Chondrocyte (in vitro differentiated cells): ENCODE measurements around the gene TMEM108. TPM values are rescaled to one million over a fixed set of nuclear protein-coding genes. Genes with fewer than 3 reads are reported as not detected.
A peak's percentile ranks its signal among the peaks of the same experiment; 100 is the strongest.

Experiments used
- DNase-seq: peaks from one replicate; pipeline ENCODE4 v3.0.0; 2021; ENCODE audit warnings: mixed read lengths, low spot score
- H3K27ac Mint-ChIP-seq: one replicate; pipeline ENCODE4 v1.8.0; 2021; ENCODE audit warnings: mild to moderate bottlenecking, moderate library complexity, mixed read lengths; ENCODE audit not compliant: unreplicated experiment
- H3K27me3 Mint-ChIP-seq: 2 replicates; pipeline ENCODE4 v1.8.0; 2021; ENCODE audit warnings: low read depth, mixed read lengths
- H3K36me3 Mint-ChIP-seq: 2 replicates; pipeline ENCODE4 v1.8.0; 2021; ENCODE audit warnings: low read depth, mixed read lengths
- H3K4me1 Mint-ChIP-seq: 2 replicates; pipeline ENCODE4 v1.8.0; 2021; ENCODE audit warnings: low read depth, mild to moderate bottlenecking, mixed read lengths
- H3K4me3 Mint-ChIP-seq: one replicate; pipeline ENCODE4 v1.8.0; 2021; ENCODE audit warnings: mild to moderate bottlenecking, moderate library complexity, mixed read lengths; ENCODE audit not compliant: unreplicated experiment
- H3K9me3 Mint-ChIP-seq: 2 replicates; pipeline ENCODE4 v1.8.0; 2021; ENCODE audit warnings: low read depth, mixed read lengths
- total RNA-seq: library from RNA; stranded (reverse); gene quantifications from 3 replicates; pipeline ENCODE4 v1.2.1, GENCODE V29; 2021
- TF ChIP-seq, protein P1 (sequence below): fragments of 200-600 bp; sonication (generic); IDR thresholded peaks from 2 replicates; pipeline ENCODE4 v1.5.0; 2021; ENCODE audit warnings: antibody characterized with exemption, mild to moderate bottlenecking, moderate library complexity

TMEM108 gene
- total RNA-seq, 1 donor from 2014 or later, result 5.6 TPM

DNA sequence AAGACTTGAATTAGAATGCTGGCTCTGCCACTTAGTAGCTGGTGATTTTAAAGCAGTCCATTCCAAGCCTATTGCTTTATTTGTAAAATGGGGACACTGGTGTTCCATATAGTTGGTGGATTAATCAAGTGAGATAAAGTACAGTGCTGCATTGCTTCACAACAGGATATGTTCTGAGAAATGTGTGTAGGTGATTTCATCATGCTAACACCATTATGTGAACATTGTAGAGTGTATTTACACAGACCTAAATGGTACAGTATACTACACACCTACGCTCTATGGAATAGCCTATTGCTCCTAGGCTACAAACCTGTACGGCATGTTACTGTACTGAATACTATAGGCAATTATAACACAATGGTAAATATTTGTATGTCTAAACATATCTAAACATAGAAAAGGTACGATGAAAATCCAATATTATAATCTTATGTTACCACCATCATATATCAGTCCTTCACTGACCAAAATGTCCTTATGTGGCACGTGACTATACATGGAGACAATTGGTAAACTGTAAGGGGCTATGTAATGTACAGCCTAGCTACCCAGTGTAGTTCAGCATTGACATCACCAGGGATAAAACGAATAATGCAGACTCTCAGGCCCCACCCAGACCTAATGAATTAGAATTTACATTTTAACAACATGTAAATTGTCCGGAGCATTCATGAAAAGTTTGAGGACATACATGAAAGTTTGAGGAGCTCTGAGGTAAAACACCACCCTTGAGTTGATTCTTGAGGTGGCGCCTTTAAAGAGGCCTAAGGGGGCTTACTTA is 240.3 kb downstream of the TMEM108 start:
- H3K4me1 Mint-ChIP-seq, result peaks cover 3% of the 10 kb centered on the region
- no peaks in the 10 kb centered on the region for H3K36me3 Mint-ChIP-seq
- peaks cover 3% of the 10 kb centered on the region for H3K27me3 Mint-ChIP-seq
- no peak overlapping the region for H3K4me3 Mint-ChIP-seq
- TF ChIP-seq, protein P1, sequence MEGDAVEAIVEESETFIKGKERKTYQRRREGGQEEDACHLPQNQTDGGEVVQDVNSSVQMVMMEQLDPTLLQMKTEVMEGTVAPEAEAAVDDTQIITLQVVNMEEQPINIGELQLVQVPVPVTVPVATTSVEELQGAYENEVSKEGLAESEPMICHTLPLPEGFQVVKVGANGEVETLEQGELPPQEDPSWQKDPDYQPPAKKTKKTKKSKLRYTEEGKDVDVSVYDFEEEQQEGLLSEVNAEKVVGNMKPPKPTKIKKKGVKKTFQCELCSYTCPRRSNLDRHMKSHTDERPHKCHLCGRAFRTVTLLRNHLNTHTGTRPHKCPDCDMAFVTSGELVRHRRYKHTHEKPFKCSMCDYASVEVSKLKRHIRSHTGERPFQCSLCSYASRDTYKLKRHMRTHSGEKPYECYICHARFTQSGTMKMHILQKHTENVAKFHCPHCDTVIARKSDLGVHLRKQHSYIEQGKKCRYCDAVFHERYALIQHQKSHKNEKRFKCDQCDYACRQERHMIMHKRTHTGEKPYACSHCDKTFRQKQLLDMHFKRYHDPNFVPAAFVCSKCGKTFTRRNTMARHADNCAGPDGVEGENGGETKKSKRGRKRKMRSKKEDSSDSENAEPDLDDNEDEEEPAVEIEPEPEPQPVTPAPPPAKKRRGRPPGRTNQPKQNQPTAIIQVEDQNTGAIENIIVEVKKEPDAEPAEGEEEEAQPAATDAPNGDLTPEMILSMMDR, result no peak
- H3K9me3 Mint-ChIP-seq, result no peaks in the 10 kb centered on the region
- peak overlapping the region; percentile 51 for H3K27ac Mint-ChIP-seq
- DNase-seq, result no peak

DNA sequence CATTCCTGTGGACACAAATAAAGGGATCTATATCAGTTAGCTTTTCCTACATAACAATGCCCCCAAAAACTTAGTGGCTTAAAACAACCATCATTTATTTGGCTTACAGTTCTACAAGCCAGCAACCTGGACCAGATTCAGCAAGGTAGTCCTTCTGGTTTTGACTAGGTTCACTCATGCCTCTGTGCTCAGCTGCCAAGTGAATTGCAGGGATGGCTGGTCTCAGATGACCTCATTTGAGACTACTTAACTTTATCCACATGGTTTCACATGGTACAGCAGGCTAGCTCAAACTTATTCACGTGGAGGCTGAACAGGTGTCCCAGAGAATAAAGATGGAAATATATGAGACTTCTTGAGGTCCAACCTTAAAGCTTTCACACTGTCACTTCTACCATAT is 242.4 kb downstream of the TMEM108 start:
- Mint-ChIP-seq H3K27ac (no peak overlapping the region), H3K4me3 (no peak overlapping the region), H3K36me3 (no peaks in the 10 kb centered on the region), H3K9me3 (no peaks in the 10 kb centered on the region), H3K4me1 (peaks cover 3% of the 10 kb centered on the region), H3K27me3 (no peaks in the 10 kb centered on the region)
- TF ChIP-seq, protein P1, result no peak
- DNase-seq, result no peak

DNA sequence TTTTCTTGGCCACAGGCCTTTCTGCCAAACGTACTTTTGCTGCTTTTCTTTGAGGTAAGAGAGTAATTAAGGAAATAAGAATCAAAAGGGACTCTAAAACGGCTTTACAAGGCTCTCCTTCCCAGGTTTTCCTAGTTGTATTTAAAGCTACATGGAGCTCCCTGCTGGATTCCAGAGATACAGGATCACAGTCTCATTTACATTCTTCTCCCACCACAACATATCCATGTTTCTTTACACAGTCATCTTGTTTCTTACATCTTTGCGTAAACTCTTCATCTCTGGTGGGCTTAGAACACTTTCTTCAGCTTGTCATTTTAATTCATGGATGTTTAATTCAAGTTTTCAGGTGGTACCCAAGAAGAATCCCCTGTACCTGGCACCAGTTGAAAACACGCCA is 244.0 kb downstream of the TMEM108 start:
- Mint-ChIP-seq H3K36me3 (no peaks in the 10 kb centered on the region), H3K27me3 (no peaks in the 10 kb centered on the region), H3K4me3 (no peak overlapping the region), H3K4me1 (peaks cover 3% of the 10 kb centered on the region), H3K27ac (peak overlapping the region; percentile 18), H3K9me3 (no peaks in the 10 kb centered on the region)
- no peak for DNase-seq
- TF ChIP-seq, protein P1, result no peak

DNA sequence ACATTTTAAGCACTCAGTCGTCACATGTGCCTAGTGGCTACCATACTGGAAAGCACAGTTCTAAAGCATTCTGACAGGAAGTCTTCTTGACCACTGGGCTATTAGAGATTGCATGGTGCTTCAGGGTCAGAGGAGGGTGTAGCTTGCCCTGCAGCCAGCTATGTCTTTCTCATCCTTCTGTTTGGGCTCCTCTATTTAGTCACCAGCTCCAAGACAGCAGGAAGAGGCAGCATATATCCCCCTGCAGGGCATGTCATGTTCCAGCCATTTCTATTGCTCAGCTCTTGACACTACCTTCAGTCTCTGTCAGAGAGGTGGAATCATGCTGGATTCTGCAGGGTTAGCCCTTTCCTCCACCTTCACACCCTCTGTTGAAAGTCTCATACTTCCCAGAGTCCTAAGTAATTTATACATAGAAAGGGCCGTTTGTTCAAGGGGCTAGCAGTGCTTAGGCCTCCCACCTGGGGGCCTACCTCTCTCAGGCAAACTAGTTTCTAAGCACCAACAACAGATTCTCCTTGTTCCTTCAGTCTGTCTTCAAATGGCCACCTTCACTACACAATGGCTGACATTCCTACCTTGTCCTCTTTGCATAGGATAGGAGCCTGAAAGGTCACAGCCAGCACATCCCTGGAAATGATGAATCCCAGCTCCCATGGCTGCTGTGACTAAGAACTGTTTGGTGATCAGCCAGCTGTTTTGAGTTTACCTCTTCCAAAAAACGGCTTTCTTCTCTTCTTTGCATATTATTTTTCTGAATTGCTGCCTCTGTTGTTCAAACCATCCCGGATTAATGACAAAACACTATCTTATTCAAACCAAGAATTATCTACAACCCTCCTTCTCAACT is 246.0 kb downstream of the TMEM108 start:
- H3K4me3 Mint-ChIP-seq, result no peak overlapping the region
- no peaks in the 10 kb centered on the region for H3K36me3 Mint-ChIP-seq
- H3K27me3 Mint-ChIP-seq, result no peaks in the 10 kb centered on the region
- no peaks in the 10 kb centered on the region for H3K9me3 Mint-ChIP-seq
- no peak overlapping the region for H3K27ac Mint-ChIP-seq
- H3K4me1 Mint-ChIP-seq, result no peaks in the 10 kb centered on the region
- TF ChIP-seq, protein P1, result no peak
- no peak for DNase-seq

DNA sequence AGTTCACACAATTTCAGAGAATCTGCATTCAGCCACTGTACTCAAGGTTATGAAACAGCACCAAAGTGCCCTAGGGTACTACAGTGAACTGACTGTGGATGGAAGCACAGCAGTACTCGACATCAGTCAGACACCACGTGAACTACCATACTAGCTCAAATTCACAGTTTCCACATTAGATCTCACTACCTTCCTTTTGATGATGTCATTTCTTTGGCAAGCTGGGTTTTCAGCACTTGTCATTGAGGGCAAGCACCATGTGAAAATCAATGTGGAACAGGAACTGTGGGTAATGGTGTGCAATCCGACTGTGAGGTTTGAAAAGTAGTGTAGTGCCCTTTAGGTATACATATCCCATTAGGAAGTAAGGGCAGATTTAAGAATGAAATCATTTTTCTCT is 251.1 kb downstream of the TMEM108 start:
- DNase-seq, result no peak
- Mint-ChIP-seq H3K27me3 (no peaks in the 10 kb centered on the region), H3K4me3 (no peak overlapping the region), H3K4me1 (peaks cover 10% of the 10 kb centered on the region), H3K9me3 (no peaks in the 10 kb centered on the region), H3K36me3 (no peaks in the 10 kb centered on the region), H3K27ac (no peak overlapping the region)
- TF ChIP-seq, protein P1, result no peak
